GM18870 (cell line): ENCODE results near the gene CAP1.
"Not testable (repeated sequence)": the region's sequence is repeated elsewhere in the genome, so short reads cannot be mapped to it uniquely, and the experiment has no call there.

Experiments
- ATAC-seq: cut with Tn5 transposase; IDR thresholded peaks from one replicate; pipeline ENCODE4 v1.9.1; 2021; ENCODE audit warnings: moderate library complexity; ENCODE audit not compliant: unreplicated experiment

Gene CAP1

DNA sequence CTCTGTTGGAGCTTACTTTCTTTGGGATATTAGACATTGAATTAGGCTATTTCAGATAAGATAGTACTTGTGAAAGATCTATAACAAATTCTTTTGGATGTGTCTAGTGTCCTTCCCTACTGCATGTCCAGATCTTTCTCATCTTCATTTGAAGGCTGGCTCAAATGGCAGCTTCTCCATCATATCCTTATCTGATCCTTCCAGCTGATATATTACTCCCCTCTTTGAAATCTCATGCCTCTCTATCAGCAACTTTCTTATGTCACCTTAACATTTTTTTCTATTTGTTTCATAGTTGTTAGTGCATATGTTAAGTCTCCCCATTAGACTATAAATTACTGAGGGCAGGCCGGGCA lies 17.5 kb downstream of the CAP1 start:
- ATAC-seq, result no peak

DNA sequence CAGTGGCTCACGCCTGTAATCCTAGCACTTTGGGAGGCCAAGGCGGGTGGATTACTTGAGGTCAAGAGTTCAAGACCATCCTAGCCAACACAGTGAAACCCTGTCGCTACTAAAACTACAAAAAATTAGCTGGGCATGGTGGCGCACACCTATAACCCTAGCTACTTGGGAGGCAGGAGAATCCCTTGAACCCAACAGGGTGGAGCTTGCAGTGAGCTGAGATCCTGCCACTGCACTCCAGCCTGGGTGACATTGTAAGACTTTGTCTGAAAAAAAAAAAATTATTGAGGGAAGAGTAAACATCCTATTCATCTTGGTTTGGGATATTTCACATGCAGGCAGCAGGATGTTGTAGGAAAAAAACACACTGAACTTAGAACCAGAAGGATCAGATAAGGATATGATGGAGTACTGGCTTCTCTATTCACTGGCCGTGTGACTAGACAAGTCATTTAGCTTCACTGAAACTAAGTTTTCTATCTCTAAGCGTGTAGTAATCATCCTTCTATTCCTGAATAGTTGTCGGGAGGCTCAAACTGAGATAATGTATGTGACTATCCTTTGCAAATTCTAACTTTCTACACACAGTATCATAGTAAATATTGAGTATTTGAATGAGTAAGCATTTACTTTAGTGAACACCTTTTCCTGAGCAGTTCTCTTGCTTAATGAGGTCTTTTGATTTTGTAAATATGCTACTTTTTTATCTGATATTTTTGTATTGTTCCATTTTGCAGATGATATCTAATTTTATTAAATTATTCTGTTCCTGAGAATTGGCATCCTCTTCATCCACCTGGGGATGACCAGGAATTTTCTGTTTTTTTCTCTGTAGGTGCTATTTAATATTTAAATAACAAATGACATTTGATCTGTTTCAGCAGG lies 18.2 kb downstream of the CAP1 start:
- ATAC-seq, result no peak

DNA sequence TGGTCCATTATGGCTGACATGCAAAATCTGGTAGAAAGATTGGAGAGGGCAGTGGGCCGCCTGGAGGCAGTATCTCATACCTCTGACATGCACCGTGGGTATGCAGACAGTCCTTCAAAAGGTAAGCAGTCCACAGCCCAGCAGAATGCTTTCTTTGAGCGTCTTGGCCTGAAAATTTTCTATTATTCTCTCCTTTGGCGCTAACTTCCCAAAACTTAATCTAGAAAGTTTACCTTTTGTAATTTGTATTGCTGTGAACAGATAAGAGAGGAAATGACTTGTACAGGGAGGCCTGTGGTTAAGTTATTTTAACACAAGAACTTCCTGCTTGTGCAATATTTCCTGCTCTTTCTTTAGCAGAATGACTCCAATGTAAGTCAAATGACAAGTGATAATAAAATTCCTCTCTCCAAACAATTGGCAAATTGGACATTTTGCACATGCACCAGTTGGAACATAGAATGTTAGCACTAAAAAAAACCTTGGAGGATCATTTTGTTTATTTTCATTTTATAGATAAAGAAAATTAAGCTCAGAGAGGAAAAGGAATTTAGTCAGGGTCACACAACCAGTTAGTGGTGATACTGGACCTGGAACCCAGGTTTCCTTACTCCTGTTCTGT lies 18.9 kb downstream of the CAP1 start:
- ATAC-seq, result no peak

DNA sequence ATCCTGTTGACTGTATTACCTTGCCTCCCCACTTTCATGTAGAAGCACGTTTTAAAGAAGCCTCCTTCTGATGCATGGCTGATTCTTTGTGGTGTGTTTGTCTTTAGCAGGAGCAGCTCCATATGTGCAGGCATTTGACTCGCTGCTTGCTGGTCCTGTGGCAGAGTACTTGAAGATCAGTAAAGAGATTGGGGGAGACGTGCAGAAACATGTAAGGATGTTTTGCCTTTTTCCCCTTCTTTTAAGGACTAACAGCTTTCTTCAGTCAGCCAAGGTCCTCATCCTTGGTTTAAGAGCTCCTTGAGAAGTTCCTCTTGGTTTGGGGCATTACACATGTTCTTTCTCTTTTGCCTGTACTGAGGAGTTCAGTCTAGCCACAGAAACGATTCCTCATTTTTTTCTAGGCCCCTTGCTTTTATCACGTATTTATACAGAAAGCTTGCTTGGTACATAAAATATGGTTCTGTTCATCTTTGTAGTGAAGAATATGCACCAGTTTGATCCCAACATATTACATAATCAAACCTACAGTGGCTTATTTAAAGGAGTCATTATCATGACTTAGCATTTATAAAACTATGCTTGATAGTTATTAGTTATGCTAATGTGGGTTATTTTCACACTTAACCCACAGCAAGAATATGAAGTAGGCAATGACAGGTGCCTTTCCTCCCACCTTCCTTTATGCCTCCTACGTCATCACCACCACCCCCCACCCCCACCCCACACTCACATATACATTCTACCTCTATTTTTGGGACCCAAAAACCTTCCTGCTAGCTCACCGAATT lies 19.6 kb downstream of the CAP1 start:
- no peak for ATAC-seq

DNA sequence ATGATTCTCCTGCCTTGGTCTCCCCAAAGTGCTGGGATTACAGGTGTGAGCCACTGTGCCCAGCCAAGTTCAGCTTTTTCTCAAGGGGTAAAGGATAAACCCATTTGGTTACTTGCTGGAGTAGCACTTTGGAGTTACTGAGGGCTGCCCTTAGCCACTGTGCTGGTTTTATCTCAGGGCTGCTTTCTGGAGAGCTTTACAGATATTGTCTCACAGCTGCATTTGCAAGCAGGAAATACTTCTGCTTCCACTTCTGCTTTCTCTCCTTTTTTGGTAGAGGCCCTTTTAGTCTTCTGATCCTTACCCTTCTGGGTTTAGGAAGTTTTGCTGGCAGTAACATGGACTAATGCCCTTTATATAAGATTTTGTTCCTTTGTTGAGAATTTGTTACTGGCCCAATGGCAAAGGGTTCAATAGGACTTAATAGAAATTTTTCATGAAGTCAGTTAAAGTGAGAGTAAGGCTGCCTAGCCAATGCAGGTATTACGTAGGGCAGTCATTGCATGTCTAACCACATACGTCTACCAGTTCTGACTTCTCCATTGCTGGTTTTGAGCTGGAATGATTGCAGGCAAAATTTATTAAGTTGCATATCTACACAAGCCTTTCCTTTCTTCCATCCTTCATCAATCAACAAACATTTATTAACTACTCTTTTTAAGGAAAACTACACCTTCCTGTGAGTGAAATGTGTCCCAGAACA lies 24.4 kb downstream of the CAP1 start:
- ATAC-seq, result no peak

DNA sequence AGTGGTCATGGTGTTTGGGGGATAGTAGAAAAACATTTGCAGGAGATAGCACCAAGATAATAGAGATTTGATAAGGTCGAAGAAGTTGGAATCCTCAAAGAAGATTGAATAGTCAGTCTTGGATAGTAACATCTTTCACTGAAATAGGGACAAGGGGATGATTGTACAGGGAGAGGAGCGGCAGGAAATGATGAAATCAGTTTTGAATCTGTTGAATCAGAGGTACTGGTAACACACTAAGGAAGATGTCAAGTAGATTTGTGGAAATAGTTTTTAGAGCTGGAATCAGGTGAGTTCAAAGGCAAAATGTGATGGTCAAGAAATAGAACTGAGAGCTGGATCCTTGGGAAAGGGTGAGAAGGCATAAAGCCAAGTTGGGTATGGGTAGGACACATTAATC lies 26.5 kb downstream of the CAP1 start:
- ATAC-seq, result no peak

DNA sequence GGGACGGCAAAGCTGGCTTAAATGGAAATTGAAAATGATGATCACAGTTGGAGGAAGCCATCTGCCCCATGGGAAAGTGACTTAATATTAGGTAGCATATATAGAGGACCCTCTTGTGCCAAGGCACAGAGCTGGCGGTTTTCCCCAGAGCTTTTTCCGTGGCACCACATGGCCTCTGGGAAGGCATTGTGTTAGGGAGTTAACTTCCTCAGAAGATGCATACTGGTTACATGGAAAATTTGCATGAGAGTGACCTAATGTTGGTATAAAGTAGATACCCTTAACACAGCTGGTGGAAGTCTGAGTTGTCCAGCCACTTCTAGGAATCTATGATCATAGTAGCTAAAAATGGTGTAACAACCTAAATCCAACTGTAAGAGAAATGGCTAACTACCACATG lies 27.3 kb downstream of the CAP1 start:
- ATAC-seq, result no peak

DNA sequence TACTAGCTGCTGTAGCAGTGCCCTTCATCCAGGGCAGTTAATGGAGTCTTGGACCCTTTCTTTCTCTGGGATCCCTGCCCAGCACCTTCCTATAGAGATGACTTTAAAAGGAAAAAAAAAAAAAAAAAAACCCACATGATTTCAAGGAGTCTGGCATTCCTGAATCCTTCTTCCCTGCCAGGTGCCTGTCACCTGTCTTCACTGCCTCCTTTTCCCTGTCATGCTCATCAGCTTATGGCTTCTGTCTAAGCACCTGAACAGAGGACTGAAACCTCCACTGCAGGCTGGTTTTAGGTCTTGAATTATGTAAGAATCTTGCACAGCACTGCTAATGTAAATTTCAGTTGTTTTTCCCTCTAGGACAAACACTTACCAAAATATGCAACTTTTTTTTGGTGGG lies 31.6 kb downstream of the CAP1 start:
- no peak for ATAC-seq

DNA sequence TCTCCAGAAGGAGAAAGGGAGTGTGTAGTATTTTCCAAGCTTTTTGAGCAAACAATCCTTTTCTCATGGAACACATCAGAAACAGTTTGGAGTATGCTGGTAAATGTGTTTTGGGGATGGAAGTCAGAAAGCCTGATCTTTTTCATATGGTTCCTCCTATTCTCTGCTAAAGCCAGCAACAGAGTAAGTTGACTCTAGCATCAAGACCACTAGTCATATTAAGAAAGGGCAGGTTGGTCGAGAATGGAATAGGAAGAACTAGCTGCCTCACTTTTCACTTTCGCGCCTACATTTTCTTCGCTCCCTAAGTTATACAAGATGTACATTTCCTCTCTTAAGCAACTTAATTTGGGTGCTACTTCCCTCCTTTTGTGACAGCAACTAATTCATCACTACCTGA lies 32.5 kb downstream of the CAP1 start:
- ATAC-seq, result no peak

DNA sequence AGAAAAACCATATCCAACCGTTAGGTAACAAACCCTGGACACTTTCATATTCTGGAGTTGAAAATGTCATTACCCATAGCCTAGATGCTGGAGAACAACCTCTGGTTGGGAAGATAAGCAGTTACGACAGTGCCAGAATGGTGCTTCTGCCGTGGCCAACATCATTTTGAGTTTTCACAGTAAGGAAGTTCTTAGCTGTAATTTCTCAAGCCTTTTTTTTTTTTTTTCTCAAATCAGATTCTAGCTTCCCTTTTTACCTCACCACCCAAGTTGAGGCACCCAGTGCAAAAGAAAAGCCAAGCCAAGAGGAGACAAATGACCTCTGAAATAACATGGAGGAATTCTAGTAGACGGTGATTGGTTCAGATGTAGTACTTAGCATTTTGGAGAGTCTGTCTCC lies 34.7 kb downstream of the CAP1 start:
- ATAC-seq, result no peak

DNA sequence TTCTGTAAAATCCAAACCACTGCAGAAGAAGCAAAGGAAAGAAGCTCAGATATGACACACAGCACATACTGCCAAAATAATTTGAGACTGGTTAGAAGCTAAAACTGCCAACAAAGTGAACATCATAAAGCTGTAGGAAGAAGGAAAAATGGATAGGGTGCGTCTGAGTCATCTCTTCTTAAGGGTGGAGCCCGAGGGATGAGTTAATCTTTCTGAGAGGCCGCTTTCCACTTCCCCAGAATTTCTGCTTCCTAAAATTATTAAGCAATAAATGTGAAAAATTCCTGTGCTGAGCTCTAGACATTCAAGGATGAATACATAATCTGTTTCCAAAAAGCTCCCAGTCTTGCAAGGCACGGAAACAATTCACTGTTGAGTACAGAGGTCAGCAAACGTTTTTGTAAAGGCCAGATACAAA lies 36.4 kb downstream of the CAP1 start:
- ATAC-seq, result no peak

DNA sequence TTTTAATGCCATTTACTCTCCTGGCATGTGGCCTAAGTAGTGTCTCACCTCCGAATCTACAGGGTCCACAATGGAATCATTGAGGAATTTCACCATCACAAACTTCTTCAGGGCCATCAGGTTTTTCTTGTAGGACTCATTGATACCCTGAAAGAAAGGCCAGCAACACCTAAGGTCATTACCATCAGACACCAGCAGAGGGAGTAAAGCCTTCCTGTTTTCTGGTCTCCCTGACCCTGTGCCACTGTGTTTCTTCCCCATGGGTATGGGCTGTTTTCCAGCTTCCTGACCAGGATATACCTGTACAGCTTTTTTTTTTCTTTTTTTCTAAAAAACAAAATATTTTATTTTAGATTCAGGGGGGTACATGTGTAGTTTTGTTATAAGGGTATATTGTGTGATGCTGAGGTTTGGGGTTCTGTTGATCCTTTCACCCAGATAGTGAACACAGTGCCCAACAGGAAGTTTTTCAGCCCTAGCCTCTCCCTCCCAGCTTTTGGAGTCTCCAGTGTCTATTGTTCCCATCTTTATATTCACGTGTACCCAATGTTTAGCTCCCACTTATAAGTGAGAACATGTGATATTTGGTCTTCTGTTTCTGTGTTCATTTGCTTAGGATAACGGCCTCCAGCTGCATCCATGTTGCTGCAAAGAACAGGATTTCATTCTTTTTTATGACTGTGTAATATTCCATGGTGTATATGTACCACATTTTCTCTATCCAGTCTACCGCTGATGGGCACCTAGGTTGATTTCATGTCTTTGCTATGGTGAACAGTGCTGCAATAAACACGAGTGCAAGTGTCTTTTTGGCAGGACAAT lies 38.2 kb downstream of the CAP1 start:
- no peak for ATAC-seq

DNA sequence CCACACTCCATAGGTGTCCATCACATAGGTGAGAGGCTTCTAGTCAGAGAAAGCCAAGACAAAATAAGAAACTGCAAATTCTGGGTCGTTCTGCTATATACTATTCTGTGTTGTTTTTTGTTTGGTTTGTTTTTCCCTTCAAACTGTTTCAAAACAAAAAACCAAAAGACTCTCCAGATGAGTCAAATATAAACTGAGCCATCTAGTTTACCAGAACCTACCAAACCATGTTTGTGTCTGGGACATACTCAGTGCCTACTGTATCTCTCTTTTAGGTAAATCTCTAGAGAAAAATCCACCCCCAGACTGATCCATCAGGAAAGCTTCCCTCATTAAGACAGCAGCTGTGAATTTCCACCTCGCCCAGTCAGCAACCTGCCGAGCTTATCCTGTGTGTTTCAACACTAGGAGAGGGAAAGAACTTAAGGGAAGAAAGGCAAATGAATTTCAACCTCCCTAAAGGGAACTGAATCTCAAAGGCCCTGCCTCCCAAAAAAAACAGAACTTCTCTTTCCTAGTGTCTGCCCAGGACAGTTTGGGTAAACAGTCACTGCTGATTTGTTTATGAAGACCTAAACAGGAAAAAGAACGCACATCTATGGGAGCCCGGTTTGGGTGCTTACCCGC lies 39.4 kb downstream of the CAP1 start:
- no peak for ATAC-seq

DNA sequence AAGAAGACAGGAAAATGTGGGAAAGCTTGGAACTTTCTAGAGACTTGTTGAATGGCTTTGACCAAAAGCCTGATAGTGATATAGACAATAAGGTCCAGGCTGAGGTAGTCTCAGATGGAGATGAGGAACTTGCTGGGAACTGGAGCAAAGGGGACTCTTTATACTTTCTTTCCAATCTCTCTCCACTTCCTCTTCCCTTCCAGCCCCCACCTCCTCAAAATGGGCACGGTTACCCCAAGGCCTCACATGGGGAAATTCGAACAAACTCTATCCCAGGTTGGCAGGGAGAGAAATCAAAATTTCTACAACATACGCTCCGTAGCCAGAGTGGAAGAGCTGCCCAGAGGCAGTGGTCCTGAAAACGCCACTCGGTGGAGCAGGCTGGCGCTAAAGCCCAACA lies 41.3 kb downstream of the CAP1 start:
- ATAC-seq, result no peak

DNA sequence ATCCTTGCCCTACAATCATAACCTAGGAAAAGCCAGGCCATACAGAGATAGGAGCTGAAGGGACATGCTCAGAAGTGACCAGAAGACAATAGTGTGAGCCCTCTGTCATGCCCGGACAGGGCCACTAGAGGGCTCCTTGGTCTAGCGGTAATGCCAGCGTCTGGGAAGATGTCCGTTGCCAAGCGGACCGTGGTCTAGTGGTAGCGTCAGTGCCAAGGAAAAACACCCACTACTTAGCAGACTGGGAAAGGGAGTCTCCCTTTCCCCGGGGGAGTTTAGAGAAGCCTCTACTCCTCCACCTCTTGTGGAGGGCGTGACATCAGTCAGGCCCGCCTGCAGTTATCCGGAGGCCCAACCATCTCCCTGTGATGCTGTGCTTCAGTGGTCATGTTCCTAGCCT lies 44.2 kb downstream of the CAP1 start:
- not testable (repeated sequence) for ATAC-seq

DNA sequence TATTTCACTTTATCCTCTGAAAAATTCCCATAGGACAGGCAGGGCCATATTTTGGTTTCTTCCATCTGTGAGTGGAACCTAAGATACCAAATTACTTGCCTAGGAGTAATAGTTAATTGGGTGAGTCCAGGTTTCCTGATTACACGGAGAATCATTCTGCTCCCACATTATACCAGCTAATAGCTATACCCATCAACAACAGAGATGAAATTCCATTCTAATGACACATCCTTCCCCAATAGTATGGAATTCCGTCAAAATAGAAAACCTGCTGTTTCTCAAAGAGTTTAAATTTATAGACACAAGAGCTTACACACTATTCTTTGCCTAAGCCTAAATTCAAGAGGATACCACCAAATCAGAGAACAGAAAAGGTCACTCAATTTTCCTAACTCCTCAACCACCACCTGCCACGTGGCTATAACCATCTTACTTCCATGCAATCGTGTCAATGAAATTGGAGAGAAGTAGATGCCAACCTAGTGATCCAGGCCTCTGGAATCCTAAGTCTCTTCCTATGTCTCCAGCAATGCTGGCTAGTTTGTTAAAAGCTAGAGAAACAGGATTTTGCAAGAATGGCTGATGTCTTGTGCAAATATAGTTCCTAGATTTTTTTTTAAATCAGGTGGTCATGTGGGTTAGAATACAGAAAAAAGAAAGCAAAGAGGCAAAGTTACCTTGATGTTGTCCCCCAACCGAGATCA lies 50.3 kb downstream of the CAP1 start:
- ATAC-seq, result no peak

DNA sequence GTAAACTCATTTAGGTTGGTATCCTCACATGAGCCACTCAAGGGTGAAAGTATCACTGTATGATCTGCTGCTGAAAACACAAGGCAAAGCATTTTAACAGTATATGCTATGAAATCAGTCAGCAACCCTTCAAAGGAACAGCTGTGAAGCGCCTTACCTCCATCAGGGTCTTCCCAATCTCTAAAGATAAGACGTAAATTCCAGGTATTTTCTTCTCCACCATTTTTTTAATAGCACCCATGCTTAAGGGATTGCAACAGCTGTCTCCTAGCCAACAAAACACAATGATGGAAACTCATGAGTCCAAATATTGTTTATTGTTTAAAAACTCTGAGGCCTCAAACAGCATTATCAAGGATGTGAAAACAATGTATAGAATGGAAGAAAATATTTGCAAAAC lies 51.7 kb downstream of the CAP1 start:
- no peak for ATAC-seq

DNA sequence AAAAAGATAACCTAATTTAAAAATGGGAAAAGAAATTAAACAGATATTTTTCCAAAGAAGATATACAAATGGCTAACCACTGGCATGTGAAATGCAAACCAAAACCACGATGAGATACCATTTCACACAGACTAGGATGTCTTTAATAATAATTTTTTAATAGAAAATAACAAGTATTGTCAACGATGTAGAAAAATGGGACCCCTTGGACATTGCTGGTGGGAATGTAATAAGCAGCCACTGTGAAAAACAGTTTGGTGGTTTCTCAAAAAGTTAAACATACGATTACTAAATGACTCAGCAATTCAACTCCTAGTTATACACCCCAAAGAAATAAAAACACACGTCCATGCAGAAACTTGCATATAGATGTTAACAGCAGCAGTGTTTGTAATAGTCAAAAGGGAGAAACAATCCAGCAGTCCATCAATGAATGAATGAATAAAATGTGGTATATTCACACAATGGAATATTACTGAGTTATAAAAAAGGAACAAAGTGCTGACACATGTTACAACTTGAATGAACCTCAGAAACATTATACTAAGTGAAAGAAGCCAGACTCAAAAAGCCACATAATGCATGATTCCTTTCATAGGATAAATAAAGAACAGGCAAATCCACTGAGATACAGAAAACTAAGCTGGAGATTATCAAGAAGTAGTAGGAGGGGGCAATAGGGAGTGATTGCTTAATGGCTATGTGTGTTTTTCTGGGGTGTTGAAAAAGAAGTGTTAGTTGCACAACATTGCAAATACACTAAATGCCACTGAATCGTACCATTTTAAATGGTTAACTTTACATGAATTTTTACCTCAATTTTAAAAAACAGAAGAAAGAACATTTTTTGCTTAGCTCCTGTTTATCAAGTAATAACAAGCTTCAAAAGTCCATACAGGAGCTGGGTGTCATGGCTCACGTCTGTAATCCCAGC lies 52.4 kb downstream of the CAP1 start:
- no peak for ATAC-seq
